IgD-negative memory B cell (primary cell): Measurements from ENCODE around the gene PPFIBP2. TPM values are rescaled to one million over a fixed set of nuclear protein-coding genes. Genes with fewer than 3 reads are reported as not detected.

Source experiments
- H3K27ac Mint-ChIP-seq, 3 donors: one replicate each; pipeline ENCODE4 v1.8.0; 2020 to 2022; ENCODE audit warnings: mild to moderate bottlenecking in 3 of 3, mixed read lengths in 3 of 3, moderate library complexity in 1 of 3
- H3K27me3 Mint-ChIP-seq: one replicate; pipeline ENCODE4 v1.8.0; 2021; ENCODE audit warnings: mixed read lengths
- H3K36me3 Mint-ChIP-seq: one replicate; pipeline ENCODE4 v1.8.0; 2020; ENCODE audit warnings: mild to moderate bottlenecking, mixed read lengths
- H3K4me1 Mint-ChIP-seq, 3 donors: one replicate each; pipeline ENCODE4 v1.8.0; 2020 to 2022; ENCODE audit warnings: mixed read lengths in 3 of 3, mild to moderate bottlenecking in 1 of 3
- H3K4me3 Mint-ChIP-seq, 4 donors: one replicate each; pipeline ENCODE4 v1.8.0; 2020 to 2022; ENCODE audit warnings: mild to moderate bottlenecking in 4 of 4, mixed read lengths in 4 of 4, moderate library complexity in 3 of 4
- H3K9me3 Mint-ChIP-seq, 3 donors: one replicate each; pipeline ENCODE4 v1.8.0; 2020 to 2021; ENCODE audit warnings: mixed read lengths in 3 of 3, mild to moderate bottlenecking in 1 of 3
- polyA plus RNA-seq: library from polyadenylated mRNA; unstranded; fragments of 300-500 nt; fragmentation: Illumina TruSeq; gene quantifications from one replicate; pipeline ENCODE4 v1.2.3, GENCODE V29; 2021

The PPFIBP2 gene
- polyA plus RNA-seq: 29.1 TPM

DNA sequence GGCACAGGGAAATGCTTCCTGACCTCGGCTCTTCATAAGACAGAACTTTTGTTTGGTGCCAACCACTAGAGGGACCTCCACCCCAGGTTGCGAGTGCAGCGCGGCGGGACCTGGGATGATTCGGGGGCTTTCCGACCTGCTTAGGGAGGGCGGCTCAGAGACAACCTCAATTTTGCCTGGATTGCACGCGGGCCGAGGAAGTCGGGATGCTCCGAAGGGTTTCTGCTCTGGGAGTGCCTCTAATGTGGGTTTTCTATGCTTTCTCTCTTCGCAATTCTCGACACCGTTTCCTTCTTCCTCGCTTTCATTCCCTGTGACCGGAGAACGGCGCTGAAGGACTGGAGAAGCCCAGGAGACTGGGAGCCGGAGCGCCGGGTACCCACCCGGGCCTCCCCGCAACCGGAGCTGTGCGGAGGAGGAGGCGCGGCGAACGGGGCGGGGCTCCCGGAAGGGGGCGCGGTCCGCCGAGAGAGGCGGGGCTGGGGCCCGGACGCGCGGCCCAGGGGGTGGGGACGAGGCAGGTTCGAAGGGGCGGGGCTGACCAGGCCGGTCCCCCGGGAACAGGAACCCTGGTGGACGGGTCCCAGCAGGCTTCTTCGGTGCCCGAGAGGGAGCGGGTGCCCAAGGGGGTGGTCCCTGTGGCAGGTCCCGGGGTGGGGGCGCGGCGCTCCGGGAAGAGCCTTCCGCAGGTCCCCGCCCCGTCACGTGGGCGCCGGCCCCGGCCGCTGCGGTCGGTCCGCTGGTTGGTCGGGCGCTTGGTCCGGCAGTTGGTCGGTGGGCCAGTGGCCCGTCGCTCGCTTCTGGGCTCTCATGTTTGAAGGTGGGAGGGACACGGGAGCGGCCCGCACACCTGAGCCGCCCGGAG is at the start of gene PPFIBP2:
Gene PPFIBP2 (plus strand): TSS at position 766 of the 865 bp plus-strand sequence. CDS start 35,477 bp downstream, outside the sequence.
- H3K9me3 Mint-ChIP-seq: no peaks in the 10 kb centered on the region
- peak within 1 kb of the TSS; percentile 94 to 99 (median 98) for H3K4me3 Mint-ChIP-seq
- H3K4me1 Mint-ChIP-seq: peaks cover 52 to 62% (median 54%) of the 10 kb centered on the region in 3 donors
- peak within 1 kb of the TSS; percentile 99 to 100 (median 100) for H3K27ac Mint-ChIP-seq
- H3K36me3 Mint-ChIP-seq: no peaks in the 10 kb centered on the region
- peaks cover 2% of the 10 kb centered on the region for H3K27me3 Mint-ChIP-seq

DNA sequence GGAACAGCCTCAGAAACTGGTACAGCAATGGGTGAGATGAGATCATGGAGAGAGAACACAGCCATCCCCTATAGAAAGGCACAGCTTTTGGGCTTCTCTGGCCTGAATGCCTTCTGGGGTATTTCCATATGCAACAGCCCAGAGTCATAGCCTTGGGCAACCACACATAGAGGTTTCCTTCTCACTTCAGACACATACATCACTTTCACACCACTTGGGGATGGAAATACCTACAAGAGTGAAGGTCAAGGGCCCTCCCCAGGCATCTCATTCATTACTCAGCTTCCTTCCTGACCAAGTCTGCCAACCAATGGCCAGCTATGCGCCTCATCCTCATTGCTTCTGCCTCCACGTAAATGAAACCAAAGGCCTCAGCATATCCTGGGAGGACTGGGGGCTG is 46.1 kb upstream of the PPFIBP2 start:
- peak overlapping the region in 1 of 3 donors; percentile 28 for H3K27ac Mint-ChIP-seq
- H3K9me3 Mint-ChIP-seq: no peaks in the 10 kb centered on the region
- H3K4me1 Mint-ChIP-seq: peaks cover 0 to 9% (median 4%) of the 10 kb centered on the region in 3 donors
- peaks cover 15% of the 10 kb centered on the region for H3K36me3 Mint-ChIP-seq
- H3K4me3 Mint-ChIP-seq: no peak overlapping the region
- no peaks in the 10 kb centered on the region for H3K27me3 Mint-ChIP-seq

DNA sequence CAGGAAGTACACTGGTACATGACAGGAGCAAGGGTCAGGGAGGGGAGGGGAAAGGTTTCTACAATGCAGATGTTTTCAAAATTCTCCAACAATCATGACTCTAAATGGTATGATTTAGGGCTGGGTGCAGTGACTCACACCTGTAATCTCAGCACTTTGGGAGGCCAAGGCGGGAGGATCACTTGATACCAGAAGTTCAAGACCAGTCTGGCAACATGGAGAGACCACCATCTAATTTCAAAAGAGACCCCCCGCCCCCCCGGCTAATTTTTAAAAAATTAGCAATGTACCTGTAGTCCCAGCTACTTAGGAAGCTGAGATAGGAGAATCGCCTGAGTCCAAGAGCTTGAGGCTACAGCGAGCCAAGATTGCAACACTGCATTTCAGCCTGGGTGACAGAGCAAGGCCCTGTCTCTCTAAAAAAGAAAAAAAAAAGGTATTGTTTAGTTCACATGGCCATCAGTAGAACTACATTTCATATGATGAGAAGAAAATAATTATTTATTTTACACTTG is 44.4 kb upstream of the PPFIBP2 start:
- Mint-ChIP-seq H3K27ac (peak overlapping the region in 1 of 3 donors; percentile 14), H3K36me3 (peaks cover 15% of the 10 kb centered on the region), H3K4me1 (peaks cover 11 to 19% (median 14%) of the 10 kb centered on the region in 3 donors), H3K27me3 (no peaks in the 10 kb centered on the region), H3K9me3 (no peaks in the 10 kb centered on the region), H3K4me3 (no peak overlapping the region)

DNA sequence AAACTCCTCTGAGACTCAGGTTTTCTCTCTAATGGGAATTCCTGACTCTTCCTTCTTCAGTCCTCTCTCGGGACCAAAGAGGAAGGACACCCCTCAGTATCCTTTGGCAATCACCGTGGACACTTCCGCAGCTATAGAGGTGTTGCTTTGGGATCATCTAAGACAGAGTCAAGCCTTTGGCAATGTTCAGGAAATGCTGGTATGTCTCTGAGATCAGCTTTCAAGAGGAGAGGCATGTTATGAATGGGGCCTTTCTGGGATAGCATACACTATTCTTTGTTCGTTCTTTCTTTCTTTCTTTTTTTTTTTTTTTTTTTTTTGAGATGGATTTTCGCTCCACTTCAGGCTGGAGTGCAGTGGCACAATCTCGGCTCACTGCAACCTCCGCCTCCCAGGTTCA is 42.7 kb upstream of the PPFIBP2 start:
- Mint-ChIP-seq H3K27me3 (no peaks in the 10 kb centered on the region), H3K36me3 (peaks cover 12% of the 10 kb centered on the region), H3K27ac (no peak overlapping the region), H3K9me3 (no peaks in the 10 kb centered on the region), H3K4me1 (peaks cover 20 to 31% (median 21%) of the 10 kb centered on the region in 3 donors), H3K4me3 (no peak overlapping the region)

DNA sequence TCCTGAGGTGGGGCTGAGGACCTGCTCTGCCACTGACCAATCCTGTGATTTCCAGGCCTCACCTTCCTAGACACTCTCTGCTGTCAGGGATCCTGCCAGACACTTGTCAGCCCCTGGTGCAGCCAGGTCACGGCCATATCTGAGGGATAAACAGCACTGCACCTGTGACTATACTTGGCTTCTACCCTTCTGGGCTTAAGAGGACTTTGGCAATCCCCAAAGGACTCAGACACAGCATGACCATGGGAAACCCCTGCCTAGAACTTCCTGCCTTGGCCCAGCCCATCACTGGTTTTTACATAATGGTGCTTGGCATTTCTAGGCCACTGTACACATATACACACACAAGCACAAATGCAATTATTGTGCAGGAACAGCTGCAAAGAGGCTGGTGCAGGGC is 40.1 kb upstream of the PPFIBP2 start:
- Mint-ChIP-seq H3K4me1 (peaks cover 21 to 31% (median 24%) of the 10 kb centered on the region in 3 donors), H3K4me3 (peak overlapping the region in 3 of 4 donors; percentile 39 to 87 (median 74)), H3K27me3 (no peaks in the 10 kb centered on the region), H3K36me3 (peaks cover 3% of the 10 kb centered on the region), H3K9me3 (no peaks in the 10 kb centered on the region), H3K27ac (peak overlapping the region; percentile 82 to 95 (median 84))

DNA sequence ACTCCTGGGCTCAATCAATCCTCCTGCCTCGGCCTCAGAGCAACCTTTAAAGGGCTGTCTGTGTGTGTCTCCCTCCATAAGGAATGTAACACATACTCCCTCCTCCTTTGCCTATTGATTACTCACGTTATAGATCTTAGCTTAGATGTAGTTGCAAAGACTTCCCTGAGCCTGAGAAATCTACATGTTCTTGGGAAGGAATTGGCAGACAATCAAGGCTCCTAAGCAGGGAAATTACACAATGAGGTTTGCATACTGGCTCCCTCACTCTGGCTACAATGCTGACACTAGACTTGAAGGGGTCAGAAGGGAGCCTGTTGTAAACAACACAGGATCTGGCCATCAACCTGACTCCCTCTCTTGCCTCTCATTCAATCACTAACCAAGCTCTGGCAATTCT is 33.7 kb upstream of the PPFIBP2 start:
- Mint-ChIP-seq H3K27me3 (no peaks in the 10 kb centered on the region), H3K36me3 (peaks cover 3% of the 10 kb centered on the region), H3K4me3 (no peak overlapping the region), H3K9me3 (no peaks in the 10 kb centered on the region), H3K27ac (no peak overlapping the region), H3K4me1 (peaks cover 3 to 8% (median 6%) of the 10 kb centered on the region in 3 donors)

DNA sequence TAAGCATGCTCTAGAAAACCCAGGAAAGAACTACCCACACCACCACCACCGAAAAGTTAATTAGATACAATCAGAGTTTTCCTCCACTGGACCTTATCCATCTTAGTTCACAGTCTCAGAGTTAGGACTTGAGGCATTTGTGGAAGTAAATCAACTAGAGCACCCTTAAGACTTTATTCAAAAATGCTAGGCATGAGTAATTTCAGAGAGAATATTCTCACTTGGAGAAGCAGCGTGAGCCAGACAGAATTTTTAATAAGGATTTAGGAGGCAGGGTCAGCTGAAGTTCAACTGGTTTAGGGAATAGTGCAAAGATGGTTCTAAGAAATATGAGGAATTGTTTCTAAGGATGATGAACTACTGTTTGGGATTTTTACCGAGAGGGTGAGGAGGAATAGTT is 29.7 kb upstream of the PPFIBP2 start:
- no peaks in the 10 kb centered on the region for H3K27me3 Mint-ChIP-seq
- no peaks in the 10 kb centered on the region for H3K4me1 Mint-ChIP-seq
- no peak overlapping the region for H3K27ac Mint-ChIP-seq

DNA sequence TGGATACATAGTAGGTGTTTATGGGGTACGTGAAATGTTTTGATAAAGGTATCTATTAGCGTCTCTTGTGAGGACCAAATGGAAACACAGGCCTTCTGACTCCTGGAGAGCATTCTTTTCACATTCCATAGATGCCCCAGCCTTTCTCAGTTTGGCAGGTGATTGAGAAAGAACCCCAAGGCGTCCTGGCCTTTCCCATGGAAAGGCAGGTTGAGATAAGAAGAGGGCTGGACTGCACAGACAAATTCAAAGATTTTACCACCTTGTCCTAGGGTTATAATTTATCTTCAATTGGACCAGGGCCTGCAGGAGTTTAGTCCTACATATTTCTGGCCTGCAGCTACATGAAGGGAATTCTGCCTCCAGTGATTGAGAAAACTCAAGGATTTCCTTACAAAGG is 29.2 kb upstream of the PPFIBP2 start:
- H3K27ac Mint-ChIP-seq: no peak overlapping the region
- no peaks in the 10 kb centered on the region for H3K9me3 Mint-ChIP-seq

More for the DNA sequence above, 29.7 kb upstream of the PPFIBP2 start:
- Mint-ChIP-seq H3K4me3 (no peak overlapping the region), H3K36me3 (peaks cover 2% of the 10 kb centered on the region), H3K9me3 (no peaks in the 10 kb centered on the region)

DNA sequence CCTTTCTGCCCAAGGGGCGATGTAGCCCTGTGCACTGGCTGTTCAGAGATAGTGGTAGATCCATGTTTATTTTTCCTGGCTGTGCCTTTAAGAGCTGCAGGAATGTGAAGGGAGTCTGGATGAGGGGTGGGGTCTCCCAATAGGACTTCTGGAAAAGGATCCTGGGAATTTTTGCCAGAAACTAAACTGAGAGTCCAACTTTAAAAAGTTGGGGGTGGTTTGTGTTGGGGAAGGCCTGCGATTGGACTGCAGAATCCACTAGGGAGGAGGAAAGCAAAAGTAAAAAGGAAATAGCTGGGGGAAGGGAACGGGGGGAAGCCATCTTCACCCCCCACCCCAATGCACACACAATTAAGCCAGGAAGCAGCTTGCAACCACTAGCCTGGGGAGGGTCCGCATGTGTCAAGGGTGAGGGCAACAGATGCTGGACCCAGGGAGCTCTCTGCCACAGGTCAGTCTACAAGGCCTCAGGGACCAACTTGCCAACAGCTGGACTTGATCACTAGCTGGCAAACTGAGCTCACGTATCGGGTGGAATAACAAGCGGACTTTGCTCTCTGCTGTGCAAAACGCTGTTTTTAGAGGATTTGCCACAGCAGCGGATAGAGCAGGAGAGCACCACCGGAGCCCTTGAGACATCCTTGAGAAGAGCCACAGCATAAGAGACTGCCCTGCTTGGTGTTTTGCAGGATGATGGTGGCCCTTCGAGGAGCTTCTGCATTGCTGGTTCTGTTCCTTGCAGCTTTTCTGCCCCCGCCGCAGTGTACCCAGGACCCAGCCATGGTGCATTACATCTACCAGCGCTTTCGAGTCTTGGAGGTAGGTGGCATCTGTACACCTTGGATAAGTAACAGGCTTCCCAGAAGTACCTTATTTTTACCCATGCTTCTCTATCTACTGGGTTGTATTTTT is 28.4 kb upstream of the PPFIBP2 start, which contains the start of gene OLFML1:
Gene OLFML1 (plus strand): TSS at position 321 of the 912 bp plus-strand sequence. CDS start 370 bp downstream, at position 691.
- H3K4me3 Mint-ChIP-seq: no peak within 1 kb of the TSS
- H3K27me3 Mint-ChIP-seq: no peaks in the 10 kb centered on the region
- peaks cover 0 to 2% (median 0%) of the 10 kb centered on the region in 3 donors for H3K4me1 Mint-ChIP-seq
- peaks cover 2% of the 10 kb centered on the region for H3K36me3 Mint-ChIP-seq
- no peak within 1 kb of the TSS for H3K27ac Mint-ChIP-seq
- no peaks in the 10 kb centered on the region for H3K9me3 Mint-ChIP-seq

More for the DNA sequence above, 29.2 kb upstream of the PPFIBP2 start:
- Mint-ChIP-seq H3K4me3 (no peak overlapping the region), H3K27me3 (no peaks in the 10 kb centered on the region), H3K4me1 (peaks cover 0 to 2% (median 0%) of the 10 kb centered on the region in 3 donors), H3K36me3 (peaks cover 2% of the 10 kb centered on the region)

DNA sequence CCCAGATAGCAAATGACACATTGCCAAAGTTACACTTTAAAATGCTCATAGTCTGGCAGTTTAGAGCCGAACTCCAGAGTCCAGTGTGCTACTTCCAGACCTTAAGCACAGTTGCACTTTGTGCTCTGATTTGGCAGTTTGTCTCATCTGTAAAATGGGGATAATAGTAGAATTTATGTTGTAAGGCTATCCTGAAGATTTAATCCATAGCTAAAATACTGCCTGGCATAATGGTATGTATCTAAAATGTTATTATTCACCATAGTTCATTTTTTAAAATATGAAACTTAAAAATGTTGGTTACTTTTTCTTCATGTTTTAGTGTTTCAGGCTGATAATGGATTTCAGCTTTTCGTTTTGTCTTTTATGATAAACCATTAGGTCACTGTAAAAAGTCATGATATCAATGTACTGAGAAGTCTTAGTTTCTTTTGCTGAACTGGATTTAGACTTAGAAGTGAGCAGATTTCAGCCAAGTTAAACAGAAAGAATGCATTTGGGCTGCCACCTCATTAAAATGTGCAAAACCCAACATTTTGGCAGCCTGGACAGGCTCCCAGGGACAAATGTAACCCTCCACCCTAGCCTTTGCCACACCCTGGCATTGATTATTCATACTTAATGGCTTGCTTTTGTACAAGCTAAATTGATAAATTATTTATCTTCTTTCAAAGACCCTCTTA is 27.6 kb upstream of the PPFIBP2 start:
- no peaks in the 10 kb centered on the region for H3K9me3 Mint-ChIP-seq
- no peak overlapping the region for H3K4me3 Mint-ChIP-seq
- no peaks in the 10 kb centered on the region for H3K27me3 Mint-ChIP-seq
- no peak overlapping the region for H3K27ac Mint-ChIP-seq
- peaks cover 0 to 5% (median 0%) of the 10 kb centered on the region in 3 donors for H3K4me1 Mint-ChIP-seq
- H3K36me3 Mint-ChIP-seq: peaks cover 2% of the 10 kb centered on the region

DNA sequence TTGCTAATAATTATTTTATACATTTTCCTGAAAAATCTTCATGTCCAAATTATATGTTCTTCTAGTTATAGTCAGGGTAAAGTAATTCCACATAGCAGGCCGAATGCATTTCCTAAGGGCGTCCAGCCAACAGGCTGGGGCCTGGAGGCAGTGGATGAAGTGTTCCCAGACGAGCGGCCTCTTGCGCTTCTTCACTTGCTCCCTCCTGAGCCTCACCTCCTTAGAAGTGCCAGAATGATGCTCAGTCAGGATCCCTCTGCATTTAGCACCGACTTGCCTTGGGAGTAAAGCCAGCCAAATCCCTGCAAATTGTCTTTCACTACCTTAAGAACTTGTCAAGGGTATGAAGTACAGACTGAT is 27.0 kb upstream of the PPFIBP2 start:
- H3K4me1 Mint-ChIP-seq: peaks cover 0 to 6% (median 0%) of the 10 kb centered on the region in 3 donors
- H3K4me3 Mint-ChIP-seq: no peak overlapping the region
- H3K9me3 Mint-ChIP-seq: no peaks in the 10 kb centered on the region
- H3K27ac Mint-ChIP-seq: no peak overlapping the region
- H3K36me3 Mint-ChIP-seq: peaks cover 2% of the 10 kb centered on the region
- no peaks in the 10 kb centered on the region for H3K27me3 Mint-ChIP-seq

DNA sequence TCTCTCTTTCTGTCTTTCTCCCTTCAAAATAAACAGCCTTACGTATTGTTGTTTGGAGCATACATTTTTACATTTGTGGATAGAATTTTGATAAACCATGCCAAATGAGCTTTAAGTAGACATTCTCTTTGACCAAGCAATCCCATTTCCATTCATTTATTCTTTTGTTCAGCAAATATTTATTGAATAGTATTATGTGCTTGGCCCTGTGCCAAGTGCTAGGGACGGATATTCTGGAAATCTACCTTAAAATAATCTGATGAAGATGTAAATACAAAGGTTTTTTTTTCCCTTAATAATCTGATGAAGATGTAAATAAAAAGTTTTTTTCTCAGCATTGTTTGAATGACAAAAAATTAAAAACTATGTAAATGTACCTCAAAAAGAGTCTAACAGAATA is 26.4 kb upstream of the PPFIBP2 start:
- Mint-ChIP-seq H3K27me3 (no peaks in the 10 kb centered on the region), H3K27ac (no peak overlapping the region), H3K4me3 (no peak overlapping the region), H3K9me3 (no peaks in the 10 kb centered on the region), H3K36me3 (peaks cover 2% of the 10 kb centered on the region), H3K4me1 (peaks cover 0 to 7% (median 0%) of the 10 kb centered on the region in 3 donors)

DNA sequence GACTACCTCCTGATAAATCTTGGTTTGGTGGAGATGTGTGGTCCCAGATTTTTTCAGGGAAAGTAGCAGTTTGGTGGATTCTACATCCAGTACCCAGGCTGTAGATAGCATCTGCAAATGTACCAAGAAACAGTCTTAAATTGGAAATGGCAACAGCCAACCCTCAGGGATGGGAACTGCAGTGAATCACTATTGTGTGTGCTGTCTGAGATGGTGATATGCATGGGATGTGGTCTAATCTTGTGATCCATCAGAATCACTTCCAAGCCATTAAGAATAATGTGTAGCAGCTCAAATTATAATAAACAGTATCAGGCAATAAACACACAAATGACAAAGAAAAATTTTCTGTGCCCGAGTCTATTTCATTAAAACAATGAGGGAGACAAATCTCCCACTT is 25.1 kb upstream of the PPFIBP2 start:
- H3K4me1 Mint-ChIP-seq: peaks cover under 1 to 7% (median 7%) of the 10 kb centered on the region in 3 donors
- H3K9me3 Mint-ChIP-seq: no peaks in the 10 kb centered on the region
- H3K27me3 Mint-ChIP-seq: peaks cover under 1% of the 10 kb centered on the region
- H3K36me3 Mint-ChIP-seq: peaks cover 2% of the 10 kb centered on the region
- no peak overlapping the region for H3K4me3 Mint-ChIP-seq
- no peak overlapping the region for H3K27ac Mint-ChIP-seq

DNA sequence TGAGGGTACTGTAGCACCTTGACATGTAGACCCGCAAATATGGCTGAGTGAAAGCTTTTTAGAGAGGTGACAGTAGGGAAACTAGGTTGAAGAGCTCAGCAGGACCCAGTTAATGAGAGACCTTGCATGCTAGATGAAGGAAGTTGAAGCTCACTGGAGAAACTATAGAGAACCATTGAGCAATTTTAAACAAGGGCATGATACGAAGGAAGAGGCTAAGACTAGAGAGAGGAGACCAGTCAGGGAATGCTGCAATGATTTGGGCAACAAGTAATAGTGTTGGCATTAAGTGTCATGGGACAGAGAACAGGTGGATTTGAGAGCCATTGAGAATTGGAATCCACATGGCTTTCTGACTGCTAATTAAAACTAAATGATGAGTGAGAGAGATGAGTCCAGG is 24.4 kb upstream of the PPFIBP2 start:
- H3K36me3 Mint-ChIP-seq: peaks cover 2% of the 10 kb centered on the region
- peak overlapping the region in 1 of 3 donors; percentile 26 for H3K27ac Mint-ChIP-seq
- no peak overlapping the region for H3K4me3 Mint-ChIP-seq
- H3K4me1 Mint-ChIP-seq: peaks cover 7 to 14% (median 12%) of the 10 kb centered on the region in 3 donors
- no peaks in the 10 kb centered on the region for H3K9me3 Mint-ChIP-seq
- H3K27me3 Mint-ChIP-seq: peaks cover 1% of the 10 kb centered on the region
